ENCODE results near the gene STX8. TPM values are rescaled to one million over a fixed set of nuclear protein-coding genes. Genes with fewer than 3 reads are reported as not detected.
"Not testable (repeated sequence)": the region's sequence is repeated elsewhere in the genome, so short reads cannot be mapped to it uniquely, and the experiment has no call there.

The STX8 gene
- polyA plus RNA-seq, 1 of the 3 experiments (the other 2 are of a cell fraction) = 51.3 TPM

DNA sequence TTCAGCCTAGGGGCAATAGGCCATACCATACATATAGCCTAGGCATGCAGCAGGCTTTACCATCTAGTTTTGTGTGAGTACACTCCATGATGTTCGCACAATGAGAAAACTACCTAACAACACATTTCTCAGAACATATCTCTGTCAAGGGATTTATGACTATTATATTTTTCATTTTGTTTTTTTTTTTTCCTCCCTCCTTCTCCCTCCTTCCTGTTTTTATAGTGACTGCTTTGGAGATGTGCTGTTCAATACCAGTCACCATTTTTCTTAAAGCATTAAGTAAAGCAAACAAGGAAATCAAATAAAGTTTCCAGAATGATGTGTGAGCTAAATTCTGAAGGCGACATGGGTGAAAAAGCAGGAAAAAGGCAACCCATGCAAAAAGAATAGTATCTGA, 194.6 kb downstream of the STX8 start (continued):
- TF ChIP-seq, protein P1, sequence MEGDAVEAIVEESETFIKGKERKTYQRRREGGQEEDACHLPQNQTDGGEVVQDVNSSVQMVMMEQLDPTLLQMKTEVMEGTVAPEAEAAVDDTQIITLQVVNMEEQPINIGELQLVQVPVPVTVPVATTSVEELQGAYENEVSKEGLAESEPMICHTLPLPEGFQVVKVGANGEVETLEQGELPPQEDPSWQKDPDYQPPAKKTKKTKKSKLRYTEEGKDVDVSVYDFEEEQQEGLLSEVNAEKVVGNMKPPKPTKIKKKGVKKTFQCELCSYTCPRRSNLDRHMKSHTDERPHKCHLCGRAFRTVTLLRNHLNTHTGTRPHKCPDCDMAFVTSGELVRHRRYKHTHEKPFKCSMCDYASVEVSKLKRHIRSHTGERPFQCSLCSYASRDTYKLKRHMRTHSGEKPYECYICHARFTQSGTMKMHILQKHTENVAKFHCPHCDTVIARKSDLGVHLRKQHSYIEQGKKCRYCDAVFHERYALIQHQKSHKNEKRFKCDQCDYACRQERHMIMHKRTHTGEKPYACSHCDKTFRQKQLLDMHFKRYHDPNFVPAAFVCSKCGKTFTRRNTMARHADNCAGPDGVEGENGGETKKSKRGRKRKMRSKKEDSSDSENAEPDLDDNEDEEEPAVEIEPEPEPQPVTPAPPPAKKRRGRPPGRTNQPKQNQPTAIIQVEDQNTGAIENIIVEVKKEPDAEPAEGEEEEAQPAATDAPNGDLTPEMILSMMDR (IDR thresholded peaks at IDR 0.05) = no peak
- TF ChIP-seq MXI1 (IDR thresholded peaks at IDR 0.05; ENCODE audit: low read depth, low read length) (no peak), GATA2 (CRISPR knock-in tag; IDR thresholded peaks at IDR 0.05) (no peak), SIN3A (IDR thresholded peaks at IDR 0.05; ENCODE audit: borderline replicate concordance, low read depth, low read length) (no peak)
- TF ChIP-seq, protein P2, sequence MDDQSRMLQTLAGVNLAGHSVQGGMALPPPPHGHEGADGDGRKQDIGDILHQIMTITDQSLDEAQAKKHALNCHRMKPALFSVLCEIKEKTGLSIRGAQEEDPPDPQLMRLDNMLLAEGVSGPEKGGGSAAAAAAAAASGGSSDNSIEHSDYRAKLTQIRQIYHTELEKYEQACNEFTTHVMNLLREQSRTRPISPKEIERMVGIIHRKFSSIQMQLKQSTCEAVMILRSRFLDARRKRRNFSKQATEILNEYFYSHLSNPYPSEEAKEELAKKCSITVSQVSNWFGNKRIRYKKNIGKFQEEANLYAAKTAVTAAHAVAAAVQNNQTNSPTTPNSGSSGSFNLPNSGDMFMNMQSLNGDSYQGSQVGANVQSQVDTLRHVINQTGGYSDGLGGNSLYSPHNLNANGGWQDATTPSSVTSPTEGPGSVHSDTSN (IDR thresholded peaks at IDR 0.05) = no peak
- TF ChIP-seq, protein P3, sequence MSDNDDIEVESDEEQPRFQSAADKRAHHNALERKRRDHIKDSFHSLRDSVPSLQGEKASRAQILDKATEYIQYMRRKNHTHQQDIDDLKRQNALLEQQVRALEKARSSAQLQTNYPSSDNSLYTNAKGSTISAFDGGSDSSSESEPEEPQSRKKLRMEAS (IDR thresholded peaks at IDR 0.05; ENCODE audit: low read depth) = no peak

DNA sequence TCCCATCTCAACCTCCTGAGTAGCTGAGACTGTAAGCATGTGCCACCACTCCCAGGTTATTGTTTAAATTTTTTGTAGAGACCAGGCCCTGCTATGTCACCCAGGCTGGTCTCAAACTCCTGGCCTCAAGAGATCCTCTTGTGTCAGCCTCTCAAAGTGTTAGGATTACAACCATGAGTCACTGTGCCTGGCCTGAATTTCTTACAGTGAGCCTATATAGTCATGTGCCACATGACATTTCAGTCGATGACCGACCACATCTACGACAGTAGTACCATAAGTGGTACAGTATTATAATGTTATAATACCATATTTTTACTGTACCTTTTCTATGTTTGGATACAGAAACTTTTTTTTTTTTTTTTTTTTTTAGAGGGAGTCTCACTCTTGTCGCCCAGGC, 195.3 kb downstream of the STX8 start:
- peaks cover 7% of the 10 kb centered on the region for H3F3A ChIP-seq (replicated peaks; ENCODE audit: insufficient read depth)
- no peaks in the 10 kb centered on the region for H4K20me1 ChIP-seq (ENCODE audit: insufficient read depth)
- WGBS (ENCODE audit: low lambda C conversion rate) = 98% methylated on average over 4 of the region's 4 CpGs
- no peaks in the 10 kb centered on the region for H3K9me3 ChIP-seq
- no peaks in the 10 kb centered on the region for H3K9me2 ChIP-seq
- no peaks in the 10 kb centered on the region for H3K27me3 ChIP-seq (ENCODE audit: insufficient read depth)
- POLR2A ChIA-PET = no interaction called here
- no peaks in the 10 kb centered on the region for H3K79me2 ChIP-seq (ENCODE audit: insufficient read depth)
- DNase-seq = no peak
- H3K4me1 ChIP-seq (ENCODE audit: control insufficient read depth in 1 of 2, insufficient read depth in 2 of 2, low read depth in 1 of 2, low read length in 1 of 2) = 0 out of 4 replicates have a peak, but pooled peaks cover 0 to 3% of the 10 kb centered on the region in 2 experiments
- no peaks in the 10 kb centered on the region for H3K36me3 ChIP-seq (replicated peaks in 1 of 2; ENCODE audit: control insufficient read depth in 1 of 2, insufficient read depth in 2 of 2, low read length in 1 of 2)
- H2AFZ ChIP-seq (ENCODE audit: low read depth) = no peak overlapping the region
- no peak overlapping the region for H3K4me3 ChIP-seq (ENCODE audit: low read depth in 2 of 2, low read length in 1 of 2)
- H3K4me2 ChIP-seq = no peak overlapping the region
- H3K27ac ChIP-seq (ENCODE audit: low read depth in 2 of 2, low read length in 1 of 2) = no peak overlapping the region
- TF ChIP-seq, protein P4, sequence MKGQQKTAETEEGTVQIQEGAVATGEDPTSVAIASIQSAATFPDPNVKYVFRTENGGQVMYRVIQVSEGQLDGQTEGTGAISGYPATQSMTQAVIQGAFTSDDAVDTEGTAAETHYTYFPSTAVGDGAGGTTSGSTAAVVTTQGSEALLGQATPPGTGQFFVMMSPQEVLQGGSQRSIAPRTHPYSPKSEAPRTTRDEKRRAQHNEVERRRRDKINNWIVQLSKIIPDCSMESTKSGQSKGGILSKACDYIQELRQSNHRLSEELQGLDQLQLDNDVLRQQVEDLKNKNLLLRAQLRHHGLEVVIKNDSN (IDR thresholded peaks at IDR 0.05; ENCODE audit: borderline replicate concordance, low read depth) = no peak
- no peak for TF ChIP-seq NRF1 (IDR thresholded peaks at IDR 0.05; ENCODE audit: low read depth, low read length)
- no peak for TF ChIP-seq RFX5 (IDR thresholded peaks at IDR 0.05; ENCODE audit: low read length)
- no peak for TF ChIP-seq GABPA (IDR thresholded peaks at IDR 0.05; ENCODE audit: low read depth)
- no peak for TF ChIP-seq POLR2AphosphoS5 (IDR thresholded peaks at IDR 0.05; ENCODE audit: low read depth, low read length)
- TF ChIP-seq, protein P5, sequence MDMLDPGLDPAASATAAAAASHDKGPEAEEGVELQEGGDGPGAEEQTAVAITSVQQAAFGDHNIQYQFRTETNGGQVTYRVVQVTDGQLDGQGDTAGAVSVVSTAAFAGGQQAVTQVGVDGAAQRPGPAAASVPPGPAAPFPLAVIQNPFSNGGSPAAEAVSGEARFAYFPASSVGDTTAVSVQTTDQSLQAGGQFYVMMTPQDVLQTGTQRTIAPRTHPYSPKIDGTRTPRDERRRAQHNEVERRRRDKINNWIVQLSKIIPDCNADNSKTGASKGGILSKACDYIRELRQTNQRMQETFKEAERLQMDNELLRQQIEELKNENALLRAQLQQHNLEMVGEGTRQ (IDR thresholded peaks at IDR 0.05; ENCODE audit: borderline replicate concordance, low read depth, low read length) = no peak
- no peak for TF ChIP-seq RAD21 (IDR thresholded peaks at IDR 0.05; ENCODE audit: low read length)
- TF ChIP-seq, protein P2 (IDR thresholded peaks at IDR 0.05) = no peak
- CTCF ChIA-PET = no interaction called here
- H3K9ac ChIP-seq = no peak overlapping the region

DNA sequence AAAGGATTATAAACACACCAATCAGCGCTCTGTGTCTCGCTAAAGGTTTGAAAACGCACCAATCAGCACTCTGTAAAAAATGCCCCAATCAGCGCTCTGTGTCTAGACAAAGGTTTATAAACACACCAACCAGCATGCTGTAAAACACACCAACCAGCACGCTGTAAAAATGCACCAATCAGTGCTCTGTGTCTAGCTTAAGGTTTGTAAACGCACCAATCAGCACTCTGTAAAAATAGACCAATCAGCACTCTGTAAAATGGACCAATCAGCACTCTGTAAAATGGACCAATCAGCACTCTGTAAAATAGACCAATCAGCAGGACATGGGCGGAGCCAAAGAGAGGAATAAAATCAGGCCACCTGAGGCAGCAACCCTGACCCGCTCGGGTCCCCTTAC, 199.4 kb downstream of the STX8 start:
- H3K27me3 ChIP-seq (ENCODE audit: insufficient read depth); H3K9ac ChIP-seq; H3K27ac ChIP-seq (ENCODE audit: low read depth in 2 of 2, low read length in 1 of 2); H3K79me2 ChIP-seq (ENCODE audit: insufficient read depth); H3K36me3 ChIP-seq (replicated peaks in 1 of 2; ENCODE audit: control insufficient read depth in 1 of 2, insufficient read depth in 2 of 2, low read length in 1 of 2); H3K9me2 ChIP-seq; H3K9me3 ChIP-seq; H4K20me1 ChIP-seq (ENCODE audit: insufficient read depth); H3K4me1 ChIP-seq (ENCODE audit: control insufficient read depth in 1 of 2, insufficient read depth in 2 of 2, low read depth in 1 of 2, low read length in 1 of 2); H3K4me2 ChIP-seq; CTCF ChIA-PET; H3K4me3 ChIP-seq (ENCODE audit: low read depth in 2 of 2, low read length in 1 of 2); H2AFZ ChIP-seq (ENCODE audit: low read depth); POLR2A ChIA-PET; DNase-seq: not testable (repeated sequence)
- peaks cover 10% of the 10 kb centered on the region for H3F3A ChIP-seq (replicated peaks; ENCODE audit: insufficient read depth)
- WGBS (ENCODE audit: low lambda C conversion rate) = 95% methylated on average over 9 of the region's 9 CpGs

All from SK-N-SH (cell line).